MG63 (cell line): ENCODE measurements around the gene TOX3. TPM values are rescaled to one million over a fixed set of nuclear protein-coding genes. Genes with fewer than 3 reads are reported as not detected.

Source experiments
- DNase-seq: peaks from one replicate; pipeline ENCODE4 v3.0.0-alpha.2; 2020
- H3K27me3 ChIP-seq: fragments of 250-450 bp; sonication (Bioruptor Pico); 2 replicates; pipeline ENCODE4 v1.5.1; 2020; ENCODE audit warnings: mild to moderate bottlenecking, moderate library complexity
- H3K36me3 ChIP-seq: fragments of 250-450 bp; sonication (Bioruptor Pico); 2 replicates; pipeline ENCODE4 v1.5.1; 2020; ENCODE audit warnings: mild to moderate bottlenecking, moderate library complexity
- H3K4me3 ChIP-seq: fragments of 250-450 bp; sonication (Bioruptor Pico); 2 replicates; pipeline ENCODE4 v1.5.1; 2020; ENCODE audit warnings: mild to moderate bottlenecking, moderate library complexity
- H3K9me3 ChIP-seq: fragments of 250-450 bp; sonication (Bioruptor Pico); 2 replicates; pipeline ENCODE4 v1.5.1; 2020; ENCODE audit warnings: mild to moderate bottlenecking, moderate library complexity
- total RNA-seq: library from RNA; depleted of rRNA; stranded (reverse); fragments of >200 nt; shearing (Covaris generic); gene quantifications from 2 replicates; pipeline ENCODE4 v1.2.3, GENCODE V29; 2014; ENCODE audit warnings: low replicate concordance; rRNA removed

TOX3 gene
- not detected in 2 replicates for total RNA-seq

GRCh38 chr16:52547004-52547833 lies at the start of gene TOX3:
TSS of gene TOX3 (minus strand) at chr16:52547143. CDS start at chr16:52546723, 420 bp downstream.
- Histone ChIP-seq H3K27me3 (peaks cover 74% of the 10 kb centered on the region), H3K9me3 (no peaks in the 10 kb centered on the region), H3K36me3 (no peaks in the 10 kb centered on the region), H3K4me3 (no peak within 1 kb of the TSS)
- peak; percentile 9 for DNase-seq

GRCh38 chr16:52592778-52593177 lies 45.8 kb upstream of the TOX3 start:
- DNase-seq = no peak
- Histone ChIP-seq H3K27me3 (no peaks in the 10 kb centered on the region), H3K9me3 (no peaks in the 10 kb centered on the region), H3K4me3 (no peak overlapping the region), H3K36me3 (no peaks in the 10 kb centered on the region)

- no peaks in the 10 kb centered on the region for H3K27me3 ChIP-seq
- DNase-seq = no peak
These were observed 45.1 kb upstream of the TOX3 start for GRCh38 chr16:52591934-52592592.

GRCh38 chr16:52591471-52591870 lies 44.5 kb upstream of the TOX3 start:
- DNase-seq = no peak
- Histone ChIP-seq H3K36me3 (no peaks in the 10 kb centered on the region), H3K27me3 (no peaks in the 10 kb centered on the region), H3K9me3 (no peaks in the 10 kb centered on the region), H3K4me3 (no peak overlapping the region)

More at GRCh38 chr16:52591934-52592592, 45.1 kb upstream of the TOX3 start:
- Histone ChIP-seq H3K4me3 (no peak overlapping the region), H3K9me3 (no peaks in the 10 kb centered on the region), H3K36me3 (no peaks in the 10 kb centered on the region)

GRCh38 chr16:52586159-52586558 lies 39.2 kb upstream of the TOX3 start:
- no peak for DNase-seq
- Histone ChIP-seq H3K36me3 (no peaks in the 10 kb centered on the region), H3K9me3 (no peaks in the 10 kb centered on the region), H3K27me3 (no peaks in the 10 kb centered on the region), H3K4me3 (no peak overlapping the region)

- no peaks in the 10 kb centered on the region for H3K9me3 ChIP-seq
- DNase-seq = no peak
- no peak overlapping the region for H3K4me3 ChIP-seq
- H3K27me3 ChIP-seq = no peaks in the 10 kb centered on the region
- no peaks in the 10 kb centered on the region for H3K36me3 ChIP-seq
These were observed 37.7 kb upstream of the TOX3 start for GRCh38 chr16:52584354-52585320.

GRCh38 chr16:52581530-52581929 lies 34.6 kb upstream of the TOX3 start:
- H3K4me3 ChIP-seq = no peak overlapping the region
- H3K27me3 ChIP-seq = no peaks in the 10 kb centered on the region; the same call in 1 of the 2 replicates
- no peaks in the 10 kb centered on the region for H3K36me3 ChIP-seq
- no peaks in the 10 kb centered on the region for H3K9me3 ChIP-seq
- DNase-seq = no peak

GRCh38 chr16:52580488-52580887 lies 33.5 kb upstream of the TOX3 start:
- H3K36me3 ChIP-seq = no peaks in the 10 kb centered on the region

GRCh38 chr16:52578829-52579498 lies 32.0 kb upstream of the TOX3 start:
- no peak overlapping the region for H3K4me3 ChIP-seq
- H3K27me3 ChIP-seq = peaks cover 2% of the 10 kb centered on the region; the same call in 1 of the 2 replicates
- no peaks in the 10 kb centered on the region for H3K9me3 ChIP-seq
- H3K36me3 ChIP-seq = no peaks in the 10 kb centered on the region
- no peak for DNase-seq

More at GRCh38 chr16:52580488-52580887, 33.5 kb upstream of the TOX3 start:
- H3K9me3 ChIP-seq = no peaks in the 10 kb centered on the region
- DNase-seq = no peak
- H3K4me3 ChIP-seq = no peak overlapping the region
- H3K27me3 ChIP-seq = no peaks in the 10 kb centered on the region; the same call in 1 of the 2 replicates

- Histone ChIP-seq H3K9me3 (no peaks in the 10 kb centered on the region), H3K27me3 (peaks cover 2% of the 10 kb centered on the region; the same call in 1 of the 2 replicates), H3K4me3 (no peak overlapping the region), H3K36me3 (no peaks in the 10 kb centered on the region)
- no peak for DNase-seq
These were observed 31.3 kb upstream of the TOX3 start for GRCh38 chr16:52578007-52578828.

- no peak for DNase-seq
- H3K4me3 ChIP-seq = no peak overlapping the region
- H3K36me3 ChIP-seq = no peaks in the 10 kb centered on the region
- H3K27me3 ChIP-seq = peaks cover 2% of the 10 kb centered on the region; the same call in 1 of the 2 replicates
- no peaks in the 10 kb centered on the region for H3K9me3 ChIP-seq
These were observed 30.3 kb upstream of the TOX3 start for GRCh38 chr16:52577130-52577706.

- no peak for DNase-seq
- Histone ChIP-seq H3K36me3 (no peaks in the 10 kb centered on the region), H3K27me3 (peaks cover 2% of the 10 kb centered on the region; the same call in 1 of the 2 replicates), H3K9me3 (no peaks in the 10 kb centered on the region), H3K4me3 (no peak overlapping the region)
These were observed 26.7 kb upstream of the TOX3 start for GRCh38 chr16:52573365-52574299.

GRCh38 chr16:52572656-52573055 lies 25.7 kb upstream of the TOX3 start:
- Histone ChIP-seq H3K9me3 (no peaks in the 10 kb centered on the region), H3K36me3 (no peaks in the 10 kb centered on the region), H3K27me3 (0 out of 2 replicates have a peak, but pooled peaks cover 2% of the 10 kb centered on the region), H3K4me3 (no peak overlapping the region)
- no peak for DNase-seq

GRCh38 chr16:52570495-52571091 lies 23.6 kb upstream of the TOX3 start:
- no peak overlapping the region for H3K4me3 ChIP-seq
- H3K36me3 ChIP-seq = no peaks in the 10 kb centered on the region
- H3K9me3 ChIP-seq = no peaks in the 10 kb centered on the region
- DNase-seq = no peak
- peaks cover 2% of the 10 kb centered on the region; the same call in 1 of the 2 replicates for H3K27me3 ChIP-seq
